Vagina (tissue), 2 donors: ENCODE measurements around the gene PWWP2B.

Source experiments
- POLR2A ChIP-seq, 2 donors: fragments of 450-650 bp; IDR thresholded peaks; one replicate each; pipeline ENCODE4 v1.6.1; 2017; ENCODE audit warnings: antibody characterized with exemption in 2 of 2, mild to moderate bottlenecking in 2 of 2, moderate library complexity in 2 of 2
- POLR2AphosphoS5 ChIP-seq, 2 donors: sonication (generic); formaldehyde crosslinking; IDR thresholded peaks; one replicate each; pipeline ENCODE4 v1.9.0; 2017; ENCODE audit warnings: antibody characterized with exemption in 2 of 2, mild to moderate bottlenecking in 2 of 2, low read depth in 1 of 2; ENCODE audit not compliant: insufficient read depth in 1 of 2

DNA sequence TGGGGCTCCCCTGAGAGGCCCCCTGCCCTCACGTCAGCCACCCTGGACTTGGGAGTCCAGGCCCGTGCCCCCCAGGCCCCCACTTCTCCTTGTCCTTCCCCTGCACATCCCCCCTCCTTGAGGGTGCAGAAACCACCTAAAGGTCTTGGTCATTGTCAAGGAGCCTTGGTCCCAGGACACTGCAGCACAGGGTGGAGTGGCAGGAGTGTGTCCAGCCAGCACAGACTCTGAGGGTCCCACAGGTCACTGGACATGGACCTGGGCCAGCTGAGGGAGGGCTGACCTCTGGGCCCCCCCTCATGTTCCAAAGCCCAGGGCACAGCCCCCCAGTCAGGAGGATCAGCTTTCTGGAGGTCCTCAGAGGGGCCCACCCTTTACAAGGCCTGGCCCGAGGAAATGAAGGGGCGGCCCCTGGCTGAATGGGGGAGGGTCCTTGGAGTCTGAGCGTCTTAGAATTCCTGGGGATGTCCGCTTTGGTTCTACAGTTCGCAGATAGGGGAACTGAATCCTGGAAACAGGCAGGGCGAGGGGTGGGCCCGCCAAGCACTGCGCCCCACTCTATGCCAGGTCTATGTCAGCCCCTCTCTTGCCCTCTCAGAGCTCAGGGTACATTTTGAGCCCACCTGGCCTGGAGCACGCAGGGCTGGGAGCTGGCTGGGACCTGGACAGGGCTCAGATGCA lies 54.0 kb downstream of the PWWP2B start:
- TF ChIP-seq POLR2A (IDR thresholded peaks at IDR 0.05) (no peak), POLR2AphosphoS5 (IDR thresholded peaks at IDR 0.05; ENCODE audit: insufficient read depth in 1 of 2, low read depth in 1 of 2) (no peak)
